Measurements from ENCODE around the gene KDM5C. TPM values are rescaled to one million over a fixed set of nuclear protein-coding genes. Genes with fewer than 3 reads are reported as not detected.

KDM5C gene
- polyA plus RNA-seq, 1 donor from 2014 or later = 67.8 TPM

DNA sequence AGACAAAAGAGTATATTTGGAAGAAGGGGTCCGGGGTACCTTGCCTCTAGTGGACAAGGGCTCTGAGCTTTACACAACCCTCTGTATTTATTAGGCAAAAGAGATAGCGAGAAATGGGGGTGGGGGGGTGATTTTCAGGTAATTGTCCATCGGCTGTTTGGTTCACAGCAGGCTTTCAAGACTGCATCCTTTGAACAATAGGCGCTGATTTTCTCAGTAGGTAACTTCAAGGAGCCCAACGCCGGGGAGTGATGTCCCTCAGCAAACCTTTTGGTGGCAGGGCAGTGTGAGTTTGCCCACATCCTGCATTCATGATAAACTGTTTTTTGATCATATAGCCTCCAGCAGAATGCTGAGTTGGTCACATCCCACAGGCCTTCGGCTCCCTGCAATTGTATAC lies 61.6 kb downstream of the KDM5C start:
- H2AFZ ChIP-seq (ENCODE audit: low read depth, low read length) = no peak overlapping the region
- H3K4me3 ChIP-seq (ENCODE audit: low read length) = no peak overlapping the region
- TF ChIP-seq POLR2AphosphoS5 (IDR thresholded peaks at IDR 0.05) (no peak), EP300 (conservative IDR thresholded peaks at IDR 0.05; ENCODE audit: poor library complexity, severe bottlenecking) (no peak), SMC3 (conservative IDR thresholded peaks at IDR 0.05; ENCODE audit: poor library complexity) (no peak), TAF1 (IDR thresholded peaks at IDR 0.05; ENCODE audit: low read depth) (no peak), MXI1 (conservative IDR thresholded peaks at IDR 0.05; ENCODE audit: poor library complexity, severe bottlenecking) (no peak), EZH2 (IDR thresholded peaks at IDR 0.05; ENCODE audit: borderline replicate concordance, insufficient read depth, low read length, poor library complexity, severe bottlenecking) (no peak), RAD21 (conservative IDR thresholded peaks at IDR 0.05) (no peak)
- TF ChIP-seq, protein P1, sequence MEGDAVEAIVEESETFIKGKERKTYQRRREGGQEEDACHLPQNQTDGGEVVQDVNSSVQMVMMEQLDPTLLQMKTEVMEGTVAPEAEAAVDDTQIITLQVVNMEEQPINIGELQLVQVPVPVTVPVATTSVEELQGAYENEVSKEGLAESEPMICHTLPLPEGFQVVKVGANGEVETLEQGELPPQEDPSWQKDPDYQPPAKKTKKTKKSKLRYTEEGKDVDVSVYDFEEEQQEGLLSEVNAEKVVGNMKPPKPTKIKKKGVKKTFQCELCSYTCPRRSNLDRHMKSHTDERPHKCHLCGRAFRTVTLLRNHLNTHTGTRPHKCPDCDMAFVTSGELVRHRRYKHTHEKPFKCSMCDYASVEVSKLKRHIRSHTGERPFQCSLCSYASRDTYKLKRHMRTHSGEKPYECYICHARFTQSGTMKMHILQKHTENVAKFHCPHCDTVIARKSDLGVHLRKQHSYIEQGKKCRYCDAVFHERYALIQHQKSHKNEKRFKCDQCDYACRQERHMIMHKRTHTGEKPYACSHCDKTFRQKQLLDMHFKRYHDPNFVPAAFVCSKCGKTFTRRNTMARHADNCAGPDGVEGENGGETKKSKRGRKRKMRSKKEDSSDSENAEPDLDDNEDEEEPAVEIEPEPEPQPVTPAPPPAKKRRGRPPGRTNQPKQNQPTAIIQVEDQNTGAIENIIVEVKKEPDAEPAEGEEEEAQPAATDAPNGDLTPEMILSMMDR (IDR thresholded peaks at IDR 0.05; ENCODE audit: poor library complexity, severe bottlenecking) = no peak
- TF ChIP-seq, protein P2, sequence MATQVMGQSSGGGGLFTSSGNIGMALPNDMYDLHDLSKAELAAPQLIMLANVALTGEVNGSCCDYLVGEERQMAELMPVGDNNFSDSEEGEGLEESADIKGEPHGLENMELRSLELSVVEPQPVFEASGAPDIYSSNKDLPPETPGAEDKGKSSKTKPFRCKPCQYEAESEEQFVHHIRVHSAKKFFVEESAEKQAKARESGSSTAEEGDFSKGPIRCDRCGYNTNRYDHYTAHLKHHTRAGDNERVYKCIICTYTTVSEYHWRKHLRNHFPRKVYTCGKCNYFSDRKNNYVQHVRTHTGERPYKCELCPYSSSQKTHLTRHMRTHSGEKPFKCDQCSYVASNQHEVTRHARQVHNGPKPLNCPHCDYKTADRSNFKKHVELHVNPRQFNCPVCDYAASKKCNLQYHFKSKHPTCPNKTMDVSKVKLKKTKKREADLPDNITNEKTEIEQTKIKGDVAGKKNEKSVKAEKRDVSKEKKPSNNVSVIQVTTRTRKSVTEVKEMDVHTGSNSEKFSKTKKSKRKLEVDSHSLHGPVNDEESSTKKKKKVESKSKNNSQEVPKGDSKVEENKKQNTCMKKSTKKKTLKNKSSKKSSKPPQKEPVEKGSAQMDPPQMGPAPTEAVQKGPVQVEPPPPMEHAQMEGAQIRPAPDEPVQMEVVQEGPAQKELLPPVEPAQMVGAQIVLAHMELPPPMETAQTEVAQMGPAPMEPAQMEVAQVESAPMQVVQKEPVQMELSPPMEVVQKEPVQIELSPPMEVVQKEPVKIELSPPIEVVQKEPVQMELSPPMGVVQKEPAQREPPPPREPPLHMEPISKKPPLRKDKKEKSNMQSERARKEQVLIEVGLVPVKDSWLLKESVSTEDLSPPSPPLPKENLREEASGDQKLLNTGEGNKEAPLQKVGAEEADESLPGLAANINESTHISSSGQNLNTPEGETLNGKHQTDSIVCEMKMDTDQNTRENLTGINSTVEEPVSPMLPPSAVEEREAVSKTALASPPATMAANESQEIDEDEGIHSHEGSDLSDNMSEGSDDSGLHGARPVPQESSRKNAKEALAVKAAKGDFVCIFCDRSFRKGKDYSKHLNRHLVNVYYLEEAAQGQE (IDR thresholded peaks at IDR 0.05; ENCODE audit: borderline replicate concordance) = no peak
- H3K9me3 ChIP-seq (ENCODE audit: low read length) = no peaks in the 10 kb centered on the region
- H3K27me3 ChIP-seq (ENCODE audit: insufficient read depth, low read depth, low read length) = no peaks in the 10 kb centered on the region
- no peaks in the 10 kb centered on the region for H3K36me3 ChIP-seq (ENCODE audit: insufficient read depth, low read length)
- no peaks in the 10 kb centered on the region for H3F3A ChIP-seq (ENCODE audit: insufficient read depth, low read length, poor library complexity, severe bottlenecking)
- no peaks in the 10 kb centered on the region for H3K9me2 ChIP-seq (ENCODE audit: insufficient read depth, low read length)
- no peak overlapping the region for H3K27ac ChIP-seq (ENCODE audit: low read length)
- no peak overlapping the region for H3K4me2 ChIP-seq (ENCODE audit: low read length)
- no peaks in the 10 kb centered on the region for H4K20me1 ChIP-seq (ENCODE audit: insufficient read depth)
- no peaks in the 10 kb centered on the region for H3K79me2 ChIP-seq (replicated peaks; ENCODE audit: insufficient read depth, low read length)
- H3K9ac ChIP-seq (ENCODE audit: low read length) = no peak overlapping the region

DNA sequence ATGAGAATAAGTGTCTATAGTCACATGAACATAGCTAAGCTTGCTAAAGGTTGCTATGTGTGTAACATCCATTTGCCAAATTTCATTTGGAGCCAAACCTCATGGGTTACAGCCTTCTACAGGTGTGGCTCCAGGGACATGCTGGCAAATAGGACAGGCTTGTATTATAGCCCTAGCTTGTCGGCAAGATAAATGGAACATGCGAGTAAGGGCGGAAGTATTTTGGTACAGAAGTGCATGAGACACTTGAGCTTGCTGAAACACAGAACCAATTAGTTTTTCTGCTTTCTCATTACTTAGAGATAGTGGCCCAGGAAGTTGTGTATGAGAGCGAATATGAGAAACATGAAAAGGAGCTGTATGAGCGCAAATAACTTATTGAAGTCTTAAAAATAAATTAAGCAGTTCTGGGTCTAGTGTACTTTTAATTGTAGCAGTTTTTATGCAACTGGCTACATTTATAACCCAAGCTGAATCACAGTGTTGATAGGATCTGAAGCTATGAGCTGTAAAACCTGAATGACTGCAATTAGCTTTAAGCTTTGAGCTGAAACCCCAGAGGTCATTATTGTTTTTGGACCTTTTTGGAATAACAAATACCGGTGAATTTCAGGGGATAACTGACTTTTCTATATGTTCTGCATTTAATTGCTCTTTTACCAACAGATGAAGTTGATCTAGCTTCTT lies 64.6 kb downstream of the KDM5C start:
- no peak overlapping the region for H3K9ac ChIP-seq (ENCODE audit: low read length)
- H3K4me3 ChIP-seq (ENCODE audit: low read length) = no peak overlapping the region
- no peaks in the 10 kb centered on the region for H3K36me3 ChIP-seq (ENCODE audit: insufficient read depth, low read length)
- H2AFZ ChIP-seq (ENCODE audit: low read depth, low read length) = no peak overlapping the region
- no peak overlapping the region for H3K4me2 ChIP-seq (ENCODE audit: low read length)
- H3F3A ChIP-seq (ENCODE audit: insufficient read depth, low read length, poor library complexity, severe bottlenecking) = no peaks in the 10 kb centered on the region
- no peaks in the 10 kb centered on the region for H3K9me2 ChIP-seq (ENCODE audit: insufficient read depth, low read length)
- H3K79me2 ChIP-seq (replicated peaks; ENCODE audit: insufficient read depth, low read length) = no peaks in the 10 kb centered on the region
- H3K27me3 ChIP-seq (ENCODE audit: insufficient read depth, low read depth, low read length) = no peaks in the 10 kb centered on the region
- no peak for TF ChIP-seq POLR2AphosphoS5 (IDR thresholded peaks at IDR 0.05)
- H4K20me1 ChIP-seq (ENCODE audit: insufficient read depth) = no peaks in the 10 kb centered on the region
- no peaks in the 10 kb centered on the region for H3K9me3 ChIP-seq (ENCODE audit: low read length)
- H3K27ac ChIP-seq (ENCODE audit: low read length) = no peak overlapping the region

Data from neural cell (in vitro differentiated cells).